ENCODE data around the gene KIF3B.
A peak's percentile ranks its signal among the peaks of the same experiment; 100 is the strongest.
"Not testable (repeated sequence)": the region's sequence is repeated elsewhere in the genome, so short reads cannot be mapped to it uniquely, and the experiment has no call there.

KIF3B gene

DNA sequence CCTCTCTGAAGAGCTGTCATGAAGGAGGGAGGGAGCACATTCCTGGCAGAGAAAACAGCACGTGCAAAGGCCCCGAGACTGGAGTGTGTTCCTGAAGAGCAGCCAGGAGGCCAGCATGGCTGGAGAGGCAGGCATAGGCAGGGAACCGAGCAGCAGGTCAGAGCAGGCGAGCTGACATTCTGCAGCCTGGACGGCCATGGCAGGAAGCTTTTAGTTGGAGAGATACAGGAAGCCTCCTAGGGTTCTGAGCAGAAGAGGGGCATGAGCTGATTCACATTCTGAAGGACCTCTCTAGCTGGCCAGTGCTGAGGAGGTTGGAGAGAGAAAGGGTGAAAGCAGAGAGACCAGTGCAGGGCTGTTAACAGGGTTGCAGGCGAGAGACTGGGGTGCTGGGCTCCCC is 40.0 kb upstream of the KIF3B start:
- peaks cover 8% of the 10 kb centered on the region for H3K4me1 Mint-ChIP-seq (ENCODE audit: low read depth)
- peaks cover 25% of the 10 kb centered on the region for H3K36me3 Mint-ChIP-seq (ENCODE audit: low read depth)
- H3K27me3 Mint-ChIP-seq (ENCODE audit: low read depth): no peaks in the 10 kb centered on the region
- H3K4me3 Mint-ChIP-seq: no peak overlapping the region
- no peak overlapping the region for H3K27ac Mint-ChIP-seq
- no peaks in the 10 kb centered on the region for H3K9me3 Mint-ChIP-seq
- no peak for DNase-seq (ENCODE audit: low spot score)

DNA sequence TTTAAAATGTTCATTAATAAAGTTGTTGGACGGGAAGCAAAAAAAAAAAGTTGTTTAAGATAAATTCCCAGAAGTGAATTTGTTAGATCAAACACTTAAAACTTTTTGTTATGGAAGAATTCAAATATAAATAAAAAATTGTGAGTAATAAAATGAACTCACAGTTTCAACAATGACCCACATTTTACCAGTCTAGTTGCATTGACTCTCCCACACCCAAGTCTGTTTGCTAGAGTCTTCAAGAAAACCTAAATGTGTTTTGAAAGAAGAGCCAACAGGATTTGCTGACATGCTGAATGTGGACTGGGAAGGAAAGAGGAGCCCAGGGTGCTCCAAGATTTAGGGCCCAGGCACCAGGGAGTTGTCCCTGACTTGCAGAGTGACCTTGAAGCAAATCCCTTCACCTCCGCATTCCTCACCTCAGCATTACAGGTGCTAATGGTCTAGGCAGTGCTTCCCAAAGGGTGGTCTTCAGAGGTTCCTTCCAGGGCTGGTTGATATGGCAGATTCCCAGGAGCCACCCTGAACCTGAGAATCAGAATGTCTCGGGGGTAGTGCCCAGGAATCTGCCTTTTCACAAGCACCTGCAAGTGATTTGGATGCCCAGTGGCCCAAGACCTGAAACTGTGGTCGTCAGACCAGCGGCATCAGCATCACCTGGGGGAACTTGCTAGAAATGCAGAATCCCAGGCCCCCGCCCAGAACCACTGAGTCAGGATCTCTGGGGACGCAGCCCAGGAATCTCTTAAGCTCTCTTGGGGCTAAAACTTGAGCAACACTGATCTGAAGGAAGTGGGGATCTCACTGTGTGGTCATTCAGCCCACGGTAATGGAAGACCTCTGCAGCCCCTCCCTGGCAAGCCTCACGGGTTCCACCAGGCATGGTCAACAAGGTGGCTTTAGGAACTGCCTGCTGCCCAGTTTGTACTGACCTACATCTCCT is 38.7 kb upstream of the KIF3B start:
- Mint-ChIP-seq H3K9me3 (no peaks in the 10 kb centered on the region), H3K4me1 (ENCODE audit: low read depth) (peaks cover 1% of the 10 kb centered on the region), H3K4me3 (no peak overlapping the region), H3K27me3 (ENCODE audit: low read depth) (no peaks in the 10 kb centered on the region), H3K36me3 (ENCODE audit: low read depth) (peaks cover 15% of the 10 kb centered on the region), H3K27ac (no peak overlapping the region)
- DNase-seq (ENCODE audit: low spot score): no peak

DNA sequence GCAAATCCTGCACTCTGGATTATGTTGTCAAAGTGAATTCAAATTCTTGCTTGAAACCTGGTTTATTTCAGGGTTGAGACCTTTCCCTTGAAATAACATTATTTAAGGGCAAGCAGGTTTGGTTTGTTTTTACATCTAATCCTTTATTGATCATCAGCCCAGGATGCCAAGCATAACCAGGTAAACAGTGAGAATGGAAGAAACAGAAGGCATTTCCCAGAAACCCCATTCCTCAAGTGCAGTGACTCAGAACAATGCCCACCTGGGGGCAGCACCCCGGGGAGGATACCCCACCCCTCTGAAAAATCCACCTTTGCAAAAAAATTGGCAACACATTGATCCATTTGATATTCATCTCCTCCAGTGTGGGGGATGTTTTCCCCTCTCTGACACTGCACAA is 37.2 kb upstream of the KIF3B start:
- peaks cover 1% of the 10 kb centered on the region for H3K4me1 Mint-ChIP-seq (ENCODE audit: low read depth)
- H3K4me3 Mint-ChIP-seq: no peak overlapping the region
- no peak overlapping the region for H3K27ac Mint-ChIP-seq
- H3K9me3 Mint-ChIP-seq: no peaks in the 10 kb centered on the region
- H3K27me3 Mint-ChIP-seq (ENCODE audit: low read depth): no peaks in the 10 kb centered on the region
- peaks cover 6% of the 10 kb centered on the region for H3K36me3 Mint-ChIP-seq (ENCODE audit: low read depth)
- DNase-seq (ENCODE audit: low spot score): no peak

DNA sequence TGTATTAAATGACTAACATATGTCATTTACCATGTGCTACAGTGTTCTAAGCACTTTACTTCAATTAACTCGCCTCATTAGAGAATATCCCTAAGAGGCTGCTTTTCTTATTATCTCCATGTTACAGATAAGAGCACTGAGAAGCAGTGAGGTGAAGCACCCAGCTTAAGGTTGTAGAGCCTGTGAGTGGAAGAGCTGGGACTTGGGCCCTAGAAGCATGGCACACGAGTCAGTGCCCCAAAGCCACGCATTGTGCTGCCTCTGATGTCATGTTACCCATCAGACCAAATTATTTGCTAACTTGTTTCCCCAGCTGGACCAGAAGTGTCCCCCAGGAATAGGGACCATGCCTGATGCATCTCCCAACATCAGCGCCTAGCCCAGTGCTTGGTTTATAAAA is 35.6 kb upstream of the KIF3B start:
- no peaks in the 10 kb centered on the region for H3K9me3 Mint-ChIP-seq
- no peak overlapping the region for H3K4me3 Mint-ChIP-seq
- no peaks in the 10 kb centered on the region for H3K36me3 Mint-ChIP-seq (ENCODE audit: low read depth)
- H3K4me1 Mint-ChIP-seq (ENCODE audit: low read depth): no peaks in the 10 kb centered on the region
- no peak for DNase-seq (ENCODE audit: low spot score)
- H3K27ac Mint-ChIP-seq: no peak overlapping the region
- H3K27me3 Mint-ChIP-seq (ENCODE audit: low read depth): no peaks in the 10 kb centered on the region

DNA sequence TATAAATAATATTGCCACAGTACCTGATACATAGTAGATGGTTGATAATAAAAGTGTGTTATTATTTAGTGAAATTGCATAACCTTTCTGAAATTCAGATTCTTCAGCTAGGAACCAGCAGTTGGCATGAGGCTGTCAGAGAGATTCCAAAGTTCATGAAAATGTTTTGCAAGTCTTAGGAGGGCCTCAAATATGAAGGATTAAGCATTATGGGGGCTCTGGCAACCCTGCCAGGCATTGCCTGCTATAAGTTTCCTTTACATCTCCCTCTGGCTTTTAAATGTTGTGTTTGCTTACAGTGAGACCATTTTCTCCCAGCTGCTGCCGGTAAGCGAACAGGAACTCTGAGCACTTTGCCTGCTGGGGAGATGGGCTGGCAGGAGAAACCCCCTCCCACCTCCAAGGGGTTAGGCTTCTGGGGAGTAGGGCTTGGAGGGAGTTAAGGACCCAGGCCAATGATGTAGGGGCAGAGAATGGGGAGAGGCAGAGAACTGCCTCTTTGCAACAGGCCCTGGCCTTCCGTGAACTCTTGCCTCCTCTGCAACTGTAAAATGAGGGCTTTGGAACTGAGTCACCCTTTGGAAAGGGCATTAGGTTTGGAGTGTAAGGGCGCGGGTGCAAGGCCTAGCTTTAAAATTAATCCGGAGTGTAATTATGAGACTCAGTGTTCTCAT is 33.2 kb upstream of the KIF3B start:
- H3K4me1 Mint-ChIP-seq (ENCODE audit: low read depth): peaks cover 4% of the 10 kb centered on the region
- DNase-seq (ENCODE audit: low spot score): no peak
- no peaks in the 10 kb centered on the region for H3K36me3 Mint-ChIP-seq (ENCODE audit: low read depth)
- H3K27ac Mint-ChIP-seq: no peak overlapping the region
- H3K4me3 Mint-ChIP-seq: no peak overlapping the region
- H3K9me3 Mint-ChIP-seq: no peaks in the 10 kb centered on the region
- no peaks in the 10 kb centered on the region for H3K27me3 Mint-ChIP-seq (ENCODE audit: low read depth)

DNA sequence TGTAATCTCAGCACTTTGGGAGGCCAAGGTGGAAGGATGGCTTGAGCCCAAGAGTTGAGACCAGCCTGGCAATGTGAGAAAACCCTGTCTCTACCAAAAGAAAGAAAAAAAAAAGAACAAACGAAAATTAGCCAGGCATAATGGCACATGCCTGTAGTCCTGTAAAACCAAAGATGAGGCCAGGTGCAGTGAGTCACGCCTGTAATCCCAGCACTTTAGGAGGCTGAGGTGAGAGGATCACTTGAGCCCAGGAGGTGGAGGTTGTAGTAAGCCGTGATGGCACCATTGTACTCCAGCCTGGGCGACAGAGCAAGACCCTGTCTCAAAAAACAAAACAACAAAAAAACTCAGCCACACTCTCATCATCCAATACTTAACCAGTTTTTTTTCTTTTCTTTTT is 32.5 kb upstream of the KIF3B start:
- H3K4me1 Mint-ChIP-seq (ENCODE audit: low read depth): peaks cover 10% of the 10 kb centered on the region
- no peaks in the 10 kb centered on the region for H3K9me3 Mint-ChIP-seq
- no peaks in the 10 kb centered on the region for H3K36me3 Mint-ChIP-seq (ENCODE audit: low read depth)
- no peak overlapping the region for H3K4me3 Mint-ChIP-seq
- no peak overlapping the region for H3K27ac Mint-ChIP-seq
- no peaks in the 10 kb centered on the region for H3K27me3 Mint-ChIP-seq (ENCODE audit: low read depth)
- no peak for DNase-seq (ENCODE audit: low spot score)

DNA sequence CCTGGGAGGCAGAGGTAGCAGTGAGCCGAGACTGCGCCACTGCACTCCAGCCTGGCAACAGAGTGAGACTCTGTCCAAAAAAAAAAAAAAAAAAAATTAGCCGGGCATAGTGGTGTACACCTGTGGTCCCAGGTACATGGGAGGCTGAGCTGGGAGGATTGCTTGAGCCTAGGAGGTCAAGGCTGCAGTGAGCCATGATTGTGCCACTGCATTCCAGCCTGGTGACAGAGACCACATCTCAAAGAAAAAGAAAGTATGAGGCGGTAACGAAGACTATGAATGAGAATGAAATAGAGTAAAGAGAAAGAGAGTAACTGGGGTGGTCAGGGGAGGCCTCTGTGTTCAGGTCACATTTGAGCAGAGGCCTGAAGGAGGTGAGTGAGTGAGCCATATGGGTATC is 31.2 kb upstream of the KIF3B start:
- peaks cover 12% of the 10 kb centered on the region for H3K4me1 Mint-ChIP-seq (ENCODE audit: low read depth)
- DNase-seq (ENCODE audit: low spot score); H3K4me3 Mint-ChIP-seq; H3K27me3 Mint-ChIP-seq (ENCODE audit: low read depth); H3K27ac Mint-ChIP-seq; H3K36me3 Mint-ChIP-seq (ENCODE audit: low read depth); H3K9me3 Mint-ChIP-seq: not testable (repeated sequence)

DNA sequence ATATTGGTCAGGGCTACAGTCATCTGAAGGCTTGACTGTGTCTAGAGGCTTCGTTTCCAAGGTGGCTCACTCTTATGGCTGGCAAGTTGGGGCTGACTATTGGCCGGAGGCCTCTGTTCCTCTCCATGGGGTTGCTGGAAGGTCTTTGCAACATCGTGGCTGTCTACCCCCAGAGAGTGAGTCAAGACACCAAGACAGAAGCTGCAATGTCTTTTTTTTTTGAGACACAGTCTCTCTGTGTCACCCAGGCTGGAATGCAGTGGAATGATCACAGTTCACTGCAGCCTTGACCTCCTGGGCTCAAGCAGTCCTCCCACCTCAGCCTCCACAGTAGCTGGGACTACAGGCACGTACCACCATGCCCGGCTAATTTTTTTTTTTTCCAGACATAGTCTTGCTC is 29.4 kb upstream of the KIF3B start:
- Mint-ChIP-seq H3K9me3 (peaks cover 3% of the 10 kb centered on the region), H3K27me3 (ENCODE audit: low read depth) (no peaks in the 10 kb centered on the region), H3K4me1 (ENCODE audit: low read depth) (peaks cover 23% of the 10 kb centered on the region), H3K27ac (no peak overlapping the region), H3K36me3 (ENCODE audit: low read depth) (peaks cover 2% of the 10 kb centered on the region), H3K4me3 (no peak overlapping the region)
- no peak for DNase-seq (ENCODE audit: low spot score)

DNA sequence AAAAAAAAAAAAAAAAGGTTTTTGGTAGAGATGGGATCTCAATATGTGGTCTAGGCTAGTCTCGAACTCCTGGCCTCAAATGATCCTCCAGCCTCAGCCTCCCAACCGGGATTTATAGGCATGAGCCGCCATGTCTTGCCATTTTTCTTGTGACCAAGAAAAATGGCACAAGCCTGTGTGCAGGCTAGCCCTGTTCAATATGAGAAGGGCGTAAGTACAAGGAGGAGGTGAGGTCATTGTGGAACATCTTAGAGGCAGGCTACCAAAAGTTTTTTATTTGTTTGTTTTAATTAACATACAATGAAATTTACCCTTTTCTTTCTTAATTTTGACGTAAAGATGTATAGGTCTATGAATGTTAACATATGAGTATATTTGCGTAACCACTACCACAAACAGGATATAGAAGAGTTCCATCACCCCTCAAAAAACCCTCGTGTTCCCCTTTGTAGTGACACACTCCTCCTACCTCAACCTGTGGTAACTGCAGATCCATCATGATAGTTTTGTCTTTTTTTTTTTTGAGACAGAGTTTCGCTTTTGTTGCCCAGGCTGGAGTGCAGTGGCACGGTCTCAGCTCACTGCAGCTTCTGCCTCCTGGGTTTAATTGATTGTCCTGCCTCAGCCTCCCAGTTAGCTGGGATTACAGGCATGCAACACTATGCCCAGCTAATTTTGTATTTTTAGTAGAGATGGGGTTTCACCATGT is 28.3 kb upstream of the KIF3B start:
- Mint-ChIP-seq H3K36me3 (ENCODE audit: low read depth) (peaks cover 2% of the 10 kb centered on the region), H3K27me3 (ENCODE audit: low read depth) (no peaks in the 10 kb centered on the region), H3K4me3 (peak overlapping the region; percentile 51), H3K9me3 (peaks cover 7% of the 10 kb centered on the region), H3K27ac (peak overlapping the region; percentile 76), H3K4me1 (ENCODE audit: low read depth) (peaks cover 23% of the 10 kb centered on the region)
- peak; percentile 63 for DNase-seq (ENCODE audit: low spot score)

DNA sequence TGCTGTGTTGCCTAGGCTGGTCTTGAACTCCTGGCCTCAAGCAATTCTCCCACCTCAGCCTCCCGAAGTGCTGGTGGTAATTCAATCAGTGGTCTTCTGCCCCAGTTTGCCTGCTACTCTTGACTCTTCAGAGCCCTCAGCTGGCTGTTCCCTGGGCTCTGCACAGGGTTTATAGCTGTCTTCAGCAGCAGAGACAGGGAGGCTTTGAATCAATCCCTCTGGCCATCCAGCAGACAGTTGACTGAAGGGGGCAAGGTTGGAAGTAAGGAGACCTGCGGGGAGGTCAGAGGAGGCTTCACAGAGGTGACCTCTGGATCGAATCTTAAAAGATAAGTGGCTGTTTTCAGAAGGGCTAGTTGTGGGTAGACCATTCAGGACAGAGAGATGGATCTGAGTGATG is 26.0 kb upstream of the KIF3B start:
- Mint-ChIP-seq H3K9me3 (peaks cover 7% of the 10 kb centered on the region), H3K27me3 (ENCODE audit: low read depth) (no peaks in the 10 kb centered on the region), H3K4me3 (no peak overlapping the region), H3K27ac (peak overlapping the region; percentile 17), H3K4me1 (ENCODE audit: low read depth) (peaks cover 24% of the 10 kb centered on the region), H3K36me3 (ENCODE audit: low read depth) (peaks cover 2% of the 10 kb centered on the region)
- no peak for DNase-seq (ENCODE audit: low spot score)

DNA sequence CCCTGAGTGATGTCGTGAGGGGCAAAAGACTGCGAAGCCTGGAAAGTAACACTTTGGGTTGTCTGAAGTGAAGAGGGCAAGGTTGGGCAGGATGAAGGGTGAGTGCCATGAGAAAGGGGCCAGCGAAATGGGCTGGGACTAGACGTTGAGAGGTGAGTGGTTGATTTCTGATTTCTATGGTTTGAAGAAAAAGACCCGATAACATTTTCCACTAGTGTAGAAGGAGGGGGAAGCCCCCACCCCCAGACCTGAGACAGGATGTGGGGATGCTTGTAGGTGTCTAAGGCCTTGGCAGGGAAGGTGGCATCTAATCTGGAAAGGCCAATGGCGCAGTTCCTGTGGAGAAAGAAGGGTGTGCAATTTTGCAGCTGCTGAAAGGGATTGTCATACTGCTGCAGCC is 25.3 kb upstream of the KIF3B start:
- peak; percentile 92 for DNase-seq (ENCODE audit: low spot score)
- peak overlapping the region; percentile 60 for H3K27ac Mint-ChIP-seq
- no peaks in the 10 kb centered on the region for H3K27me3 Mint-ChIP-seq (ENCODE audit: low read depth)
- peaks cover 7% of the 10 kb centered on the region for H3K9me3 Mint-ChIP-seq
- H3K4me3 Mint-ChIP-seq: peak overlapping the region; percentile 27
- H3K36me3 Mint-ChIP-seq (ENCODE audit: low read depth): peaks cover 2% of the 10 kb centered on the region
- peaks cover 26% of the 10 kb centered on the region for H3K4me1 Mint-ChIP-seq (ENCODE audit: low read depth)

DNA sequence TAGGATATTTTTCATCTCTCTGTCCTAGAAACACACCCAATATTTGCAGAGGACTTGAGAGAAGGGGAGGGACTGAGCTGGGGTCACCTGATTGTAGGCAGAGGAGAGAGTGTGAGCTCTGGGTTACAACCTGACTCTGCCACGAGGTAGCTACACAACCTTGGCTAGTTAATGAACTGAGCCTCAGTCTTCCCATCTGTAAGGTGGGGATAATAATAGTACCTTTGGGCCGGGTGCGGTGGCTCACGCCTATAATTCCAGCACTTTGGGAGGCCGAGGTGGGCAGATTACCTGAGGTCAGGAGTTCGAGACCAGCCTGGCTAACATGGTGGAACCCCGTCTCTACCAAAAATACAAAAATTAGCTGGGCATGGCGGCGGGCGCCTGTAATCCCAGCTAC is 16.5 kb upstream of the KIF3B start:
- not testable (repeated sequence) for H3K9me3 Mint-ChIP-seq; H3K27me3 Mint-ChIP-seq (ENCODE audit: low read depth); H3K27ac Mint-ChIP-seq; H3K4me3 Mint-ChIP-seq; H3K4me1 Mint-ChIP-seq (ENCODE audit: low read depth); DNase-seq (ENCODE audit: low spot score); H3K36me3 Mint-ChIP-seq (ENCODE audit: low read depth)

DNA sequence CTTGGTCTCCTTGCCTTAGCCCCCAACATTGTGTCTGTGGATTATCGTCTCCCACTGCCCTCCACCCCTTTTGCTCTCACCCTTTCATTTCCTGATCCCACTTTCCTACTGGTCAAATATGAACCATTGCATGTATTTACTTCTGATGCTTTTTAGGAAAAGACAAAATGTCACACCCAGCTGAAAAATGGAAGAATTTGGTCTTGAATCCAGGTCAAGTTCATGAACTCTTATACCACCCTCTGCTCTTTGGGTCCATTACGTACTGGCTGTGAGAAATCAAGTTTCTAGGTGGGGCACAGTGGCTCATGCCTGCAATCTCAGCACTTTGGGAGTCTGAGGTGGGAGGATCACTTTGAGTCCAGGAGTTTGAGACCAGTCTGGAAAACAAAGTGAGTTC is 15.8 kb upstream of the KIF3B start:
- Mint-ChIP-seq H3K36me3 (ENCODE audit: low read depth) (no peaks in the 10 kb centered on the region), H3K9me3 (no peaks in the 10 kb centered on the region), H3K27ac (no peak overlapping the region), H3K4me3 (no peak overlapping the region), H3K4me1 (ENCODE audit: low read depth) (peaks cover under 1% of the 10 kb centered on the region), H3K27me3 (ENCODE audit: low read depth) (no peaks in the 10 kb centered on the region)
- no peak for DNase-seq (ENCODE audit: low spot score)

DNA sequence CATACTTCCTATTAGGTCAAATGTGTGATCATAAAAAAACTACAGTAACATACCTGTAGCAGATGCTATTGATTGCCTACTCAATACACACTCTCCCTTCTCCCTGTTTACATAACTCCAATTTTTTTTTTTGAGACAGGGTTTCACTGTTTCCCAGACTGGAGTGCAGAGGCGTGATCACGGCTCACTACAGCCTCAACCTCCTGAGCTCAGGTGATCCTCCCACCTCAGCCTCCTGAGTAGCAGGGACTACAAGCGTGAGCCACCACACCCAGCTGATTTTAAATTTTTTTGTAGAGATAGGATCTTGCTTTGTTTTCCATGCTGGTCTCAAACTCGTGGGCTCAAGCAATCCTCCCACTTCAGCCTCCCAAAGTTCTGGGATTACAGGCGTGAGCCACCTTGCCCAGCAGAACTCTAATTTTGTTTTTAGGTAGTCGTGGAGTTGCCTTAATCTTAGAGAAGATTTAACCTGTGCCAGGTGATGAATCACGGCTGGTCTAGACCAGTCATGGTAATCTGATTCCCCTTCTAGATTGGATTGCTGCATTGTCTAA is 14.0 kb upstream of the KIF3B start:
- Mint-ChIP-seq H3K4me1 (ENCODE audit: low read depth) (no peaks in the 10 kb centered on the region), H3K9me3 (no peaks in the 10 kb centered on the region), H3K36me3 (ENCODE audit: low read depth) (no peaks in the 10 kb centered on the region), H3K27me3 (ENCODE audit: low read depth) (no peaks in the 10 kb centered on the region), H3K27ac (no peak overlapping the region), H3K4me3 (no peak overlapping the region)
- DNase-seq (ENCODE audit: low spot score): no peak

All from T-helper 2 cell treated with Interferon-gamma antibody and Interleukin-4, amounts not matched to agents 5 μg/mL and 100 μg/mL, for 36 hours (primary cell).